Omental fat pad (tissue), 4 donors: ENCODE data around the gene DACH1. TPM values are rescaled to one million over a fixed set of nuclear protein-coding genes. Genes with fewer than 3 reads are reported as not detected.

ENCODE experiments used
- ATAC-seq: fragments of 150-250 bp; one replicate; pipeline ENCODE4 v1.9.1; 2016; ENCODE audit warnings: mild to moderate bottlenecking, moderate library complexity; ENCODE audit not compliant: low FRiP score
- DNase-seq: peaks from one replicate; pipeline ENCODE4 v3.0.0-alpha.2; 2019; ENCODE audit warnings: low spot score
- total RNA-seq, 4 donors: library from RNA; depleted of rRNA; stranded (reverse); fragments of >200 nt; gene quantifications; one replicate each; pipeline ENCODE4 v1.1.0, GENCODE V29; 2016
- TF ChIP-seq, protein P1 (sequence below), 3 donors: fragments of 450-650 bp; IDR thresholded peaks; one replicate each; pipeline ENCODE4 v1.5.1; 2016 to 2017; ENCODE audit warnings: antibody characterized with exemption in 3 of 3, mild to moderate bottlenecking in 3 of 3, moderate library complexity in 2 of 3

The DACH1 gene
- total RNA-seq, 4 donors from 2014 or later, result 1.1 to 10.4 (median 2.8) TPM

DNA sequence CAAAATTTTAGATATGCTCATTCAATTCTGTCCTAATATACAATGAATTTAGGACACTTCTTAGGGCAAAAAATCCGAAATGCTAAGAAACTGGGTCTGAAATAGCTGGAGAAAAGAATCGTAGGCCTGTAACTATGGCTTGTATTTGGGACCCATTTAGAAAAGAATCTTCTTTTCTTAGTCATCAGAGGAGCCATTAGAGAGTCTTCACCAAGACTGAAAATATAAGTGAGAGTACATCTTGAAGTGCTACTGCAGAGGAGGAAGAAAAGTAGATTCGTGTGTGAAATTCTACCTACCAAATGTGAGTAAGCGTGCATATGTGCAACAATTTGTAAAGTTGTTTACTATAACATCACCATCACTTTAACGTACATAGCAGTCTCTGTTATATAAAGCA, 8.8 kb upstream of the DACH1 start:
- ATAC-seq (no peak), DNase-seq (no peak)
- TF ChIP-seq, protein P1, sequence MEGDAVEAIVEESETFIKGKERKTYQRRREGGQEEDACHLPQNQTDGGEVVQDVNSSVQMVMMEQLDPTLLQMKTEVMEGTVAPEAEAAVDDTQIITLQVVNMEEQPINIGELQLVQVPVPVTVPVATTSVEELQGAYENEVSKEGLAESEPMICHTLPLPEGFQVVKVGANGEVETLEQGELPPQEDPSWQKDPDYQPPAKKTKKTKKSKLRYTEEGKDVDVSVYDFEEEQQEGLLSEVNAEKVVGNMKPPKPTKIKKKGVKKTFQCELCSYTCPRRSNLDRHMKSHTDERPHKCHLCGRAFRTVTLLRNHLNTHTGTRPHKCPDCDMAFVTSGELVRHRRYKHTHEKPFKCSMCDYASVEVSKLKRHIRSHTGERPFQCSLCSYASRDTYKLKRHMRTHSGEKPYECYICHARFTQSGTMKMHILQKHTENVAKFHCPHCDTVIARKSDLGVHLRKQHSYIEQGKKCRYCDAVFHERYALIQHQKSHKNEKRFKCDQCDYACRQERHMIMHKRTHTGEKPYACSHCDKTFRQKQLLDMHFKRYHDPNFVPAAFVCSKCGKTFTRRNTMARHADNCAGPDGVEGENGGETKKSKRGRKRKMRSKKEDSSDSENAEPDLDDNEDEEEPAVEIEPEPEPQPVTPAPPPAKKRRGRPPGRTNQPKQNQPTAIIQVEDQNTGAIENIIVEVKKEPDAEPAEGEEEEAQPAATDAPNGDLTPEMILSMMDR (IDR thresholded peaks at IDR 0.05), result no peak

DNA sequence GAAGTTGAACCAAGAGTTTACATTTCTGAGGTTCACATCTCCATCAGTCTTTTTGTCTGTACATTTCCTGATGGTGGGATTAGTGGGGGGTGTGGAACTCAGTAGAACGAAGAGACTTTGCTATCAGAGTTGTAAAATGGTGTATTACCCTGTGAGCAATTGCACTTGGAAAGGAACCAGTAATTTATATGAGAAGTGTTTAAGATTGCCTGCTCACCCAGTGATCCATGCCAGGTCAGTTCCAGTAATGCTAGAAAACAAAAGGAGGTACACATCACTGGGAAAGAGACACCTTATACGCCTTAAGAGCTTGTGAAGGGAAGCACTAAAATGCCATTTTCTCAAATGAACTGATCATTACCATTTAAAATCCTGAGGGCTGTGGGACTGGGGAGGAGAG, 7.5 kb upstream of the DACH1 start:
- TF ChIP-seq, protein P1 (IDR thresholded peaks at IDR 0.05), result no peak
- ATAC-seq, result no peak
- no peak for DNase-seq

DNA sequence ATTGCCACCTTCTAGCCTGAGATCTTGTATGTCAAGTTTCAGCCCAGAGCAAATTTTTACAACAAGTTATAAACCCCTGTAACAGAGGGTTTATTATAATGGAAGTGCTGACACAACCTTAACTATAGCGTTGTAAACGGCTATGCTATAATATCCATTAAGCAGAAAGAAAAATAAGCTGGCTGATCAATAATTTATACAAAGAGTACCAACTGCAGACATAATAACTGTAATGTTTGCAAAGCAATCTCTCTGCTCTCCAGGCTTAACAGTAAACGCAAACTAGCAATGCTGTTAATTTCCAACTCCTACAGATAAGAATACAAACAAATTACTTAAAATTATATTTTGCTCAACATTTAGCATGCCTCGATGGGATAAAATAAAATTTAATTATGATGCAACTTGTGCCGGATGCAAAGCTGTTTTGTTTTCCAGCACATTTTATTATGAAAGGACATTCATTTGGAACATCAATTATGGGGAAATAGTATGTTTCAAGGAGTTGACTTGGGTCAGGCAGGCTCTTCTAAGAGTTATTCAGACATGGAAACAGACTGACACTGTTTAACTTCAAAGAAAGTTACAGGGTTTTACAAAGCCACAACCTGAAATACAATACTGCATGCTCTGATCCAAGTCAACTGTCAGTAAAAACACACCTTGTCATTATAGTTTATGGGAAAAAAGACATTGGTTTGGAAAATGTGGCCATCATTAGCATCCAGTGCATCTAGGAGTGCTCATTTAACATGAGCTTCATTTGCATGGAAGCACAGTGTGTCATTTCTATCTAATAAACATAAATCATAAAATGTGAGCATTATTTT, 6.6 kb upstream of the DACH1 start:
- TF ChIP-seq, protein P1 (IDR thresholded peaks at IDR 0.05), result no peak
- DNase-seq (no peak), ATAC-seq (no peak)

- DNase-seq (no peak), ATAC-seq (no peak)
- TF ChIP-seq, protein P1 (IDR thresholded peaks at IDR 0.05), result no peak
These were observed 4.8 kb upstream of the DACH1 start for GRCh38 chr13:71871844-71872243.

DNA sequence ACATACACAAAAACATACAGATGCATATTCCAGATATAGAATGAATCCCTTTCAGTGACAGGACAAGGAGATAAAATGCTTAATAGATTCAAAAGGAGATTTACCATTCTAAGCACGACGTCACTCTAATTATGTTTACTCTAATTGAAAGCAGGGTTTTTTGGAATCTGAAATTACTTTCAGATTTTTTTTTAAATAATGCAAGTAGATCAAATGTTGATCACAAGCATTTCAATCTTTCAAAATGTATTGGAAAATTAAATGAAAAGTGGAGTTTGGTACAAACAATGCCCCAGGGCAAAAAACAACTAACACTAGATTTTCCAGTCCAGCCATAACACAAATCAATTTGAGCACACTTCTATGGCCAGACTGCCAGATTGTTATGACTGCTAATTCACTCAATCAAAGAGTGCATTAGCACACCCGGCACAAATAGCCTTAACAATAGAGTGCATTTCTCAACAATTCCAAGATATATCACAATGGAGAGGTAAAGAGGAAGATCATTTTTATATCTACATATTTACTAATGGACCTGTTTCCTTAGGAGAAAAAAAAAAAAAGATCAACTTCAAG, 4.3 kb upstream of the DACH1 start:
- ATAC-seq, result no peak
- DNase-seq, result no peak
- TF ChIP-seq, protein P1 (IDR thresholded peaks at IDR 0.05), result no peak

DNA sequence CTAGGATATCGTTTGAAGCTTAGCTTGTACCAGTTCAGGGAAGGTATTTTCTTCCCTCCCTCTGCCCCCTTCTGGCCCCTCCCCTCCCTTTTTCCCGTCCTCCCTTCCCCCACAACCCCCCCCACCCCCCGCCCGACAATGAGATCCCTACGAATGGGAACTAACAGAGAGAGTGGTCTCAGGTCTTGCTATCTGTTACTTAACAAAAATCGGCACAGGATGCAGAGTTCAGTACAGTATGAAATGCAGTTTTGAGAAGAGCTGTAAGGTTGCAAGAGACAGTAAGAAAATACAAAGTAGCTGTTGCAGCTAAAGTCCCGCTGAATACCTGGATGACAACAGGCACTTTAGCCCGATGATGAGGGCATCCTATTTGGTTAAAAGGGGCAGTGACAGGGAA, 3.1 kb upstream of the DACH1 start:
- no peak for DNase-seq
- ATAC-seq, result no peak
- TF ChIP-seq, protein P1 (IDR thresholded peaks at IDR 0.05), result no peak

DNA sequence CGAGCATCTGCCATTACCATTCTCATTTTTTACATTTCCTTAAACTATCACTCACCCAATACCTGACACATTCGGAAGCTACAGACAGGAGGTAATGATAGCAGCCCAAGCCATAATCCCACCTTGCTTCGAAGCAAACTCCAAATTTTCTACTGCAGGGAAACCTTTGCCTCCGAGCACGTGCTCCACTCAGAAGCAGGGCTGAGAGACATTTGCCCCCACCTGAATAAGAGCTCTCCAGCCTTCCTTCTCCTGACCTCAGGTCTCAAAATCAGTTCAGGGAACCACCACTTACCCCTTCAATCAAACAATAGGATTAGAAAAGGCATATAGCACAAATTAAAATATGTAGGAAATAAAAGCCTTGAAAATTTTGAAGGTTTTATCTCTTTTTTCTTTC, 2.3 kb upstream of the DACH1 start:
- TF ChIP-seq, protein P1 (IDR thresholded peaks at IDR 0.05), result no peak
- DNase-seq (no peak), ATAC-seq (no peak)
